HG03280 (cell line): ENCODE measurements around the gene UBE4A.

ENCODE experiments used
- ATAC-seq: cut with Tn5 transposase; IDR thresholded peaks from one replicate; pipeline ENCODE4 v1.9.1; 2021; ENCODE audit warnings: mild to moderate bottlenecking, moderate library complexity; ENCODE audit not compliant: unreplicated experiment

The UBE4A gene

DNA sequence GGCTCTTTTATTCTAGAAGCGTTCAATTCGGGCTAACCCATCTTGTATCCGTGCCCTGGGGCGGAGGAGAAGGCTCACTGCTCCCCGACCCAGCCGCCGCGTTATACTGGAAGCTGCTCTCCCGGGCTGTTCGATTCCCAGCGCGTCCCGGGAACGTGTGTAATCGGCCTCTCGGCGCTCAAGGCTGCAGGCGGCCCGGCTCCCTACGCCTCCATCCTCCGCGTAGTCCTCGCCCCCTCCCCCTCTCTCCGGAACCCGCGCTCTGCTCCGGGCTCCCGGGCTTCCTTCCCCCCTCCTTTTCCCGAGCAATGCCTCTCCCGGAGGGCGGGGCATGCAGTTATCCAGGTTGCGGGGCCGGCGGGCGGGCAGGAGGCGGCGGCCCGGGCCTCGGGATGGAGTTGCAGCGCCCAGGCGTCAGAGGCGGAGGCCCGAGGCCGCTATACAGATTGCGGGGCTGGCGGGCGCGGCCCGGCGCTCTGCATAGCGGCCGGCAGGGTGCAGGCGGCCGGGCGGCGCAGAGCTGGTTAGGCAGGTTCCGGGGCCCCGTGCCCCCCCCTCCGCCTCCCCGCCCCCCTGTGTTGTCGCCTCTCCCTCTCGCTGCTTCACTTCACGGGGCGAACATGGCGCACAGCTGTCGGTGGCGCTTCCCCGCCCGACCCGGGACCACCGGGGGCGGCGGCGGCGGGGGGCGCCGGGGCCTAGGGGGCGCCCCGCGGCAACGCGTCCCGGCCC is 76.7 kb downstream of the UBE4A start, which contains the start of gene KMT2A:
TSS of gene KMT2A (plus strand) at position 600 of the 732 bp plus-strand sequence. CDS start at position 621, 21 bp downstream.
- peak; percentile 62 for ATAC-seq

DNA sequence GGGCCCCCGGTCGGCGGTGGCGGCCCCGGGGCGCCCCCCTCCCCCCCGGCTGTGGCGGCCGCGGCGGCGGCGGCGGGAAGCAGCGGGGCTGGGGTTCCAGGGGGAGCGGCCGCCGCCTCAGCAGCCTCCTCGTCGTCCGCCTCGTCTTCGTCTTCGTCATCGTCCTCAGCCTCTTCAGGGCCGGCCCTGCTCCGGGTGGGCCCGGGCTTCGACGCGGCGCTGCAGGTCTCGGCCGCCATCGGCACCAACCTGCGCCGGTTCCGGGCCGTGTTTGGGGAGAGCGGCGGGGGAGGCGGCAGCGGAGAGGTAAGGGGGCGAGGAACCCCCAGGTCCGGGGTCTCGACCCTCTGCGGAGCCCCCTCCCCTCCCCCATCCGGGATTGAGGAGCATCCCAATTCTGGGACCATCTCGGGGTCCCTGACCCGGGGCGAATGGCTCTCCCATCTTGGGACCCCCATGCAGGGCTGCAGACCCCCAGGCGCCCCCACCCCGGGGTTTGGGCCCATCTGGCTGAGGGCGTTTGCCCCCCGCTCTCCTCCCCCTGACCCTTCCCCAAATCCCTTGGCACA is 77.3 kb downstream of the UBE4A start:
- ATAC-seq, result peak; percentile 21

DNA sequence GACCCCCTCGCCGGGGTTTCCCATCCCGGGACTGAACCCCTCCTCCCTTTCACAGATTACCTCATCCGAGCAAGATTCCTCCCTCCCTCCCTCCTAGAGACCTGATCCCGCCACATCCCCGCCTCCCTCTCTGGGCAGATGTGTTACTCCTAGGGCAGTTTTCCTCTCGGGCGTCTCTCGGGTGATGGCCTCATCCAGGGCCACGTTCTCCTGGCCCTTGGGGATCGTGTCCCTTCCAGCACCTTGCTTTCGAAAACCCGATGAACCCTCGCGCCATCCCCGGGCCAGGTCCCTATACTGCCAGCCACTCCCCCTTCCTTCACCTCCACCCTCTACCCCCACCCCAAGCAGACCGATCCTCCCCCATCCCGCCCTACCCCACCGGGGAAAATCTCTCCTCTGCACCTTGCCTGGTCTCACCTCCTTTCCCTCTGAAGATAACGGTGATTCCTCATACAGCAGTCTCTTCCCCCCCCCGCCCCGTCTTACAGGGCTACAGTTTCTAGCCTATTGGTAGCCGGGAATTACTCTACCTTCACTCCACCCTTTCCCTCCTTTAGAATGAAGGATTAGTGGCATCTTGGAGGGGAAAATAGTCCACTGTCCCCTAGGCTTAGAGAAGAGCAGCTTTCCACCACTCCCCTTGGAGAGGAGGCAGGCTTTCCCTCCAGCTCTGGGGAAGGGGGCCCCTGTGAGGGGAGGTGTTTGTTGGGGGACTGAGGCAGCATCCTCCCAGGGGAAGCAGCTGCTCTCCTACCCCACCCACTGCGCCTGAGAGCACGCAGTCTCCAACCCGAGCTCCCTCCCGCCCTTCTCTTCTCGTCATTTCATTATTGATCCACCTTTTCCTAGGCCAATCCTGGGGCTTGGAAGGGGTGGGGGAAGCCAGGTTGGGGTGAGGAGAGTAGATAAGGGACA is 78.1 kb downstream of the UBE4A start:
- ATAC-seq, result no peak

DNA sequence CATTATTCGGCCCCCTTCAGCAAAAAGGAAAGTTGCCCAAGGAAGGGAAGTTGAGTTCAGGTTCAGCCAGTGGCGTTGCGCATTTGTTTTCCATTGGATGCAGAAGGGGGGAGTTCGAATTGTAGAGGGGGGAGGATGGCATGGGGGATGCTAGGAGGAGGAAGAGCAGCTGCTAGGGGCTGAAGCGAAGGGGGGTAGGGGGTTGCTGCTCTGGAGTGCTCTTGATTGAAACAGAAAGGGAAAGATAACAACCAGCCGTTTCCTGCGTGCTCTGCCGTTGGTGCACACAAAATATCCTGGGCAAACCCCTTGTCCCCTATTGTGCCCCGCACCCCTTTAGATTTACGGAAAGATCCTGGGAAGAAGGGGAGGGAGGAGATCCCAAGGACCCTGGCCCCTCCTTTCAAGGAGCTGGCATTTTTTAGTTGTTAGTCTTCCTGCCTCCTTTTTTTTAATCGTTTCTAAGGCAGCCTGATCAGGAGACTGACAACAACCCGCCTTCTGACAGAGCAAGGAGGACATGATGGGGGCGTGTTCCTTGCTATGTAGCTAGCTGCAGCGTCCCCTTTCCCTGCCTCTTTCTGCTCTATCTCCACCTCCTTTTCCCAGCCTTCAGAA is 79.0 kb downstream of the UBE4A start:
- no peak for ATAC-seq

DNA sequence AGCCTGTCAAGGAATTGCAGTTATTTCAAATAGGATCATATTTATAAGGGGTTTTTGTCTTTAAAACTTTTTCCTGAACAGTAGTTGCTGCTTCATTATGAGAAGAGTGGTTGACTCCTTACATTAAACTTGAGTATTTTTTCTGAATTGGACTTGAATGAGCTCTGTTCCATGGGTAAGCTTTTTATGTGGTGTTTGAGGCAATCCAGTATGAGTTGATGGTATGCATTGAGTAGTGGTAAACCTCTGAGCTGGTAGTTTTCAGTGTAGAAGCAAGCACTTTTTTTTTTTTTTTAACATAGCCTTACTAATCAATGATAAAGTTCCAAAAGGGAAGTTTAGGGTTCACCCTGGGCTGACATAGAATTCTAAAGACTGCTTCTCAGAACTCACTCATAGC is 80.2 kb downstream of the UBE4A start:
- no peak for ATAC-seq

DNA sequence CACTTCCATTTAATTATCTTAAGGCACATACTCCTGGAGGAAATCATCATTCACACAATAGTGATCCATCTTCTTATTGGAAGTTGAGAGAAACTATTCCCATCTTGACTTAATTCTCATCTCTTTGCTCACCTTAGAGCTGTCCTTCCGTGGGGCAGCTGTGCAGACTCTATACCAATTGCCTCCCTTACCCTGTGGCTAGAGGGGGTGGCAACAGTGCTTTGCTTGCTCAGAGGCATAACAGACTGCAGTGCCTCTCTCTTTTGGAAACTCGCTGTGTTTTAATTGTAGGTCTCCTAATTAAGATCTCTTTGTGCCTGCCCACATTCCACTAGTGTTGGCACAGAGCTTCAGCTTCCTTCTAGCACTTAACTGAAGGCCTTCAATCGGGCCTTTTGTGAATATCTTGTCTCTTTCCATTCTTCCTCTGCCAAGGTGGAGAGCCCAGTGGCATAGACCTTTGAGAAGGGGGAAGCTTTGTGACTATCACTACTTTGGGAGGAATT is 82.4 kb downstream of the UBE4A start:
- no peak for ATAC-seq

DNA sequence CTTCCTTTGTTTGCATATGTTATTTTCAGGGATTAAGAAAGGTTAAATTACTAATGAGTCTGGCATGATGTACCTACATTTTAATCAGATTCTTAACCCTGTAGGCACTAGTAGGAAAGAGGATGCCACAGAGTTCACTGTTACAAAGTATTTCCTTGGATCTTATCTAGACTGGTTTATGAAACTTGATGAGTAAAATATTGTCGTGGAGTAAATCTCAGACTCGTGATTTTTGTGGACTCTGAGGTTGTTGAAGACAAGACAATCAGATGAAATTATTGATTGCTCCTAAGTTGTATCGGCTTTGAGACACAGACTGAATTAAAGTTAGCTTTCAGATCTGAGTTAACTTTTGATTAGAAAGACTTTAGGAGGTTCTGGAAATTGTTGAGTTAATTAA is 82.9 kb downstream of the UBE4A start:
- no peak for ATAC-seq

DNA sequence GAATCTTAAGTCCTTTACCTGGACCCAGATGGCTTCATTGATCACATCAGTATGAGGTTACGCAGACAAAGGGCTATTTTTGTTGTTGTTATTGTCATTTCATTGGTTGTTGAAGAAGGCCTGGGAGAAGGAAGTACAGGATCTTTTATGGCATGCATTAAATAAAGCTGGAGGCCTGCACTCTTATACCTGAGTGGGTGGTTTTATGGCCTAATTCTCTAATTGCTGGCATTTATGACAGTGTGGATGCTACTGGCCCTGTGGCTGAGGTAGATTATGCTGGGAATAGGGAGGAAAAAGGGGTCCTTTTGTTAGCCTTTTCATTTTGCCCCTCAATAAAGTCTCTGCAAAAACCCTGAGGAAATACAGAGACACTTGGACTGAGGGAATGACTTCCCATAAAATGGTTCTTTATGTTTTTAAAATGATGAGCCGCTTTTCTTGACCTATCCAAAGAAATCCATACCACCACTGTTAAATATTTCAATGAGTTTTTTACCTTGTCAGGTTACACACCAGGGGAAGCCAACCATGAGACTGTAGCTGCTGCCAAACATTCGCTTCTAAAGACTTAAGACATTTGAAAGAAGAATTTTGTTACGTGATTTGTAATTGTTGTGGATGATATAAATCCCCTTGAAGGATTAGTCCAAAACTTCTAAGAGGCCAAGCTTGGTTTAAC is 83.6 kb downstream of the UBE4A start:
- ATAC-seq, result no peak

DNA sequence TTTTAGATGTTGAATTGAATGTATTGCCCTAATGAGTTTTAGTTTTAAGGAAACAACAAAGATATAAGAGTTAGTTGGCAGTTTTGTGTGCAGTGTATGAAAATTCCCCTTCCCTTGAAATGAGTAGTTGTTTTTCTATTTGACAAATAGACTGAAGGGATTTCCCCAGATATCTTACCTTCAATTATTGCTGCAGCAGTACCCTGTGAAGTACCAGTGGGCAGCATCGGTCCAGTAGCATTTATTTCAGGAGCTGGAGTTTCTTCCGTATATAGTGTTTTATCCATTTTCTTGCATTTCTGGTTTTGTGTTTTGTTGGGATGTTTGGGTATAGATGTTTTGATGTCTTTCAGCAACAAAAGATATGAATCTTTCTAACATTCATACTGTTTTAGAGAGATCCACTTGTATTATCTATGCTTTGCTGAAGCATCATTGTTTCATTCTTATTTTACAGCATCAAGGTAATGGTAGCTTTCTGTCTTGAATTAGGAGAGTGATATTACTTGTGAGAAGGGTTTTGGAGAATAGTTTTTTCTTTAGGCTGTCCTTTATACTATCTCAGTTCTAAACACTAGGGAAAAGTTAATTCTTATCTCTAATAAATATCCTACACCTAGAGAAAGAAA is 84.3 kb downstream of the UBE4A start:
- no peak for ATAC-seq

DNA sequence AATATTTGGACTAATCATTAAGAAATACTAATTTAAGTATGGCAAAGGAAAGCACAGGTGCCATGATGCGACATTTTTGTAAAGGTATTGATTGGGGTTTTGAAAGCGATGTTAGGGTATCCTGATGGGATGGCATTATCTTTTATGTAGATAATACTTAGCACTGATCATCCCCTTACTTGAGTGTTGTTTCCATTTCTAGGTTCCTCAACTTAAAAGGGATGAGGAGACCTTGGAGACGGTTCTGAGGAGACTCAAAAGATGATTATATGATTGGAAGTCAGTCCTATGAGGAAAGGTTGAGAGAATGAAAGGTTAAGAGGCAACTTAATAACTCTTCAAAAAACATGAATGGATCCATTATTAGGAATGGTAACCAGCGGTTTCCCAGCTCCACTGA is 88.0 kb downstream of the UBE4A start:
- ATAC-seq, result no peak

DNA sequence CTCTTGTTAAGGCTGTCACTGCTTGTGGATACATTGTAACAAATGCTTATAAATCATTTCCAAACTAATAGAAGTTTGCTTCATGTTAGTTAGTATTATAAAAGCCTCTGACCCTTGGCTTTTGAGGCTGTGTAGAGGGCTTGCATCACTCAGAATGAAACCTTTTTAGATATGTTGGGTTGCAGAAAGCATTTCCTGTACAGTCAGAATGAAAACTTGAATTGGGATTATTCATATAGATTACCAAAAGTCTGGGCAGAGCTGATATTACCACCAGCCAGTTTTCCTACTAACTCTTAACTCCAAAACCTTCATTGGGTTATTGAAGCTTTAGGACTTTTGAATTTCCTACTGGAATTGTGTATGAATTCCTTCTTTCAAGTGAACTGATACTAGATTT is 88.9 kb downstream of the UBE4A start:
- peak; percentile 72 for ATAC-seq
